Measurements from ENCODE around the gene PYCR2.

The PYCR2 gene

DNA sequence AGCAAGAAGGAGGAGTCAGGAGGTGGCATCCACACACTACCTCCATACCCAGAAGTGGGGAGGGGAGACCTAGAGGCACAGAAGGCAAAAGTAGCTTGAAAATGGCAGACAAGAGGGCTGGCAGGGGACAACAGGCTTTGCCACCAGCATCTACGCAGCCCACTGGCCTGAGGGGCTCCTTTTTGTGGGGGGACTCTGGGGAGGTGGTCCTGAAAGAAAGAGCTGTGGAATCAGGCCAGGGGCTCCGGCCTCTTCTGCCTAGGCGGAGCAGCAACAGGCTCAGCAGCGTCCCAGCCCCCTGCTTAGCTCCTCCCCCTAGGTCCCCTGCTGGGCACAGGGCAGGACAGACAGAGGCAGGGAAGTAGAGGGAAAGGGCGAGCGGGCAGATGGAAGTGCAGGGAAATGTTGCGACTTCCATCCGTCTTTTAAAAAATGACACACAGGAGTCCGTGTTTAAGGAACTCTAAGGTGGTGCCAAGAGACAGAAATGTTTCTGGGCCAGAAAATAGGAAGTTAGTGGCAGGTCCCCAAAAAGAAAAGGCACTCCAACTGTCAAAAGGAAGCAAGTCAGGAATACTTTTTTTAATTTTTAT lies 27.0 kb upstream of the PYCR2 start:
- H3K27ac ChIP-seq: no peak overlapping the region
- no peak for DNase-seq (ENCODE audit: low spot score)
- POLR2A ChIA-PET (ENCODE audit: low non-redundant PET): no interaction called here
- TF ChIP-seq, protein P1, sequence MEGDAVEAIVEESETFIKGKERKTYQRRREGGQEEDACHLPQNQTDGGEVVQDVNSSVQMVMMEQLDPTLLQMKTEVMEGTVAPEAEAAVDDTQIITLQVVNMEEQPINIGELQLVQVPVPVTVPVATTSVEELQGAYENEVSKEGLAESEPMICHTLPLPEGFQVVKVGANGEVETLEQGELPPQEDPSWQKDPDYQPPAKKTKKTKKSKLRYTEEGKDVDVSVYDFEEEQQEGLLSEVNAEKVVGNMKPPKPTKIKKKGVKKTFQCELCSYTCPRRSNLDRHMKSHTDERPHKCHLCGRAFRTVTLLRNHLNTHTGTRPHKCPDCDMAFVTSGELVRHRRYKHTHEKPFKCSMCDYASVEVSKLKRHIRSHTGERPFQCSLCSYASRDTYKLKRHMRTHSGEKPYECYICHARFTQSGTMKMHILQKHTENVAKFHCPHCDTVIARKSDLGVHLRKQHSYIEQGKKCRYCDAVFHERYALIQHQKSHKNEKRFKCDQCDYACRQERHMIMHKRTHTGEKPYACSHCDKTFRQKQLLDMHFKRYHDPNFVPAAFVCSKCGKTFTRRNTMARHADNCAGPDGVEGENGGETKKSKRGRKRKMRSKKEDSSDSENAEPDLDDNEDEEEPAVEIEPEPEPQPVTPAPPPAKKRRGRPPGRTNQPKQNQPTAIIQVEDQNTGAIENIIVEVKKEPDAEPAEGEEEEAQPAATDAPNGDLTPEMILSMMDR (conservative IDR thresholded peaks at IDR 0.05; ENCODE audit: low read depth): no peak
- CTCF ChIA-PET: interaction anchor here (0.9 to 1.5 kb wide), 2 partner anchors 36 to 68 kb away, joined by 3 read pairs; no protein-coding TSS in a partner anchor

DNA sequence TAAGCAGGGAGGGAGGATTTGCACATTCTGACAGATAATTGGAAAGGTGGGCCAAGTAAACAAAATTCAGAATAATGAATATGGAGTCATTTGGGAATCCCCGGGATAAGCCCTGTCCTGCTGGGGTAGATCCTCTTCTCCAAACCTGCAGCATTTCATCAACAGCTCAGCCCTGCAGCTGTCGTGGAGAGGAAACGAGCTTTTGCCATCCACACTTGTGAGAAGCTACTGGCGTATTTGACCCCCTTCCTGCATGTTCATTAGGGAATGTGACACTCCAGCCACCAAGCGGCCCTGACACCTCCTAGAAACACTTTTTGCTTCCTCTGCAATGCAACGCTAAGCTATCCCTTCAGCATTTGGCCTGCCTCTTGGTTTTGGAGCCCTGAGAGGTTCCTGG lies 25.0 kb upstream of the PYCR2 start:
- DNase-seq (ENCODE audit: low spot score): no peak
- no peak overlapping the region for H3K27ac ChIP-seq
- ChIA-PET CTCF (interaction anchor here (0.7 to 1.6 kb wide), 2 partner anchors 12 to 474 kb away, joined by 3 to 4 read pairs; no protein-coding TSS in a partner anchor), POLR2A (ENCODE audit: low non-redundant PET) (no interaction called here)
- TF ChIP-seq, protein P1 (conservative IDR thresholded peaks at IDR 0.05; ENCODE audit: low read depth): no peak

DNA sequence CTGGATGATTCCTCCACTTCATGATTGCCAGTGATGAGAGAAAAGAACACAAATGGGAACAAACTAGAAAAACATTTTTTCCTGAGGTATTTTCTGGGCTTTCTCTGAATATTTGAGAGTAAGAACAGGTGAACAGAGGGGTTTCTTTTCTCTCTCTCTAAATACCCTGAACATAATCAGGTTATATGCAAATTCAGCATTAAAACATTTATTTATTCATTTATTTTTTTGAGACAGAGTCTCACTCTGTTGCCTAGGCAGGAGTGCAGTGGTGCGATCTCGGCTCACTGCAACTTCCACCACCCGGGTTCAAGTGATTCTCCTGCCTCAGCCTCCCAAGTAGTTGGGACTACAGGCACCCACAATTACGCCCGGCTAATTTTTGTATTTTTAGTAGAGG lies 22.8 kb upstream of the PYCR2 start:
- no peak overlapping the region for H3K27ac ChIP-seq
- POLR2A ChIA-PET (ENCODE audit: low non-redundant PET): no interaction called here
- CTCF ChIA-PET: no interaction called here
- TF ChIP-seq, protein P1 (conservative IDR thresholded peaks at IDR 0.05; ENCODE audit: low read depth): no peak
- no peak for DNase-seq (ENCODE audit: low spot score)

DNA sequence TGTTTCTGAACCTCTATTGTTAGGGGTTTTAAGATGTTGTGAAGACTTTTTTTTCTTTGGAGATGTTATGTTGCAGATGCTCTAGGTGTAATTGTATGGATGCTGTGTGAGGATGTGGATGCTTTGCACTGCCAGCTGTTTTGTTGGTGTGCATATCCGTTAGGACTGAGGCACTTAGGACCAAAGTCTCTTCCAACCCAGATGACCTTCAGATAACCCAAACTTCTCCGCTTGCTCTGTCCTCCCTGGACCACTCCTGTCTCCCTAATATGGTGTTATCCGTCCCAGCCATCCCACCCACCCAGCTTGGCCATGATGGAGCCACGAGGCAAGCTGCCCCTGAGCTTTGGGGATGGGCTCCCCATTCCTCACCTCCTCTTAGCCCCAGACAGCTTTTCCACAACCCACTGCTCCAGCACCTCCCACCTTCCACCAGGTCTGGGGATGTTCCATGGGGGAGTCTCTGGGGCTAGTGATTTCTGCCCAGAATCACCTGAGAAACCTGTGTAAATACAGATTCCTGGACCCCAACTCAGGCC lies 22.1 kb upstream of the PYCR2 start:
- DNase-seq (ENCODE audit: low spot score): no peak
- ChIA-PET POLR2A (ENCODE audit: low non-redundant PET) (no interaction called here), CTCF (interaction anchor here (1.5 to 1.6 kb wide), 2 partner anchors 16 to 472 kb away, joined by 4 read pairs; no protein-coding TSS in a partner anchor)
- H3K27ac ChIP-seq: no peak overlapping the region
- TF ChIP-seq, protein P1 (conservative IDR thresholded peaks at IDR 0.05; ENCODE audit: low read depth): no peak

DNA sequence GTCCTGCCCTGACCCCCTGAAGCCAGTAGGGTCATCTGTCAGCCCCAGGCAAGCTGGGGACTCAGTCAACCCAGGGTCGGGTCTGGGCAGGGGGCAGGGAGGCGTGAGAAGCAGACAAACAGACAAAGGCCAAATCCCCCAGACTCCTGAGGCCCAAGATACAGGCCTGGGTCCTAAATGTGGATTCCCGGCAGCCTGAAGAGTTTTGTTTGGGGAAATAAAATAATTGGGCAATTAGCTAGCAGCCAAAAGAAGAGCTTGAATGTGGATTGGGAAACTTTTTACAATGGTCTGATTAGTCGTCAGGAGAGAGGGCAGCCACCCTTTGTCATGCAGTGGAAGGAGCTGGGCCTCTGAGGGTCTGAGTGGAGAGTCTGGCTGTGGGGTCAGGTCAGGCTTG lies 21.5 kb upstream of the PYCR2 start:
- TF ChIP-seq, protein P1 (conservative IDR thresholded peaks at IDR 0.05; ENCODE audit: low read depth): no peak
- H3K27ac ChIP-seq: no peak overlapping the region
- DNase-seq (ENCODE audit: low spot score): no peak
- ChIA-PET POLR2A (ENCODE audit: low non-redundant PET) (interaction anchor here (0.6 kb wide), 1 partner anchor 27 kb away, joined by 7 read pairs; no protein-coding TSS in a partner anchor), CTCF (interaction anchor here (0.6 to 1.6 kb wide), 6 partner anchors 16 to 471 kb away, joined by 3 to 5 read pairs (median 4); partner anchors contain the start of gene TMEM63A)

DNA sequence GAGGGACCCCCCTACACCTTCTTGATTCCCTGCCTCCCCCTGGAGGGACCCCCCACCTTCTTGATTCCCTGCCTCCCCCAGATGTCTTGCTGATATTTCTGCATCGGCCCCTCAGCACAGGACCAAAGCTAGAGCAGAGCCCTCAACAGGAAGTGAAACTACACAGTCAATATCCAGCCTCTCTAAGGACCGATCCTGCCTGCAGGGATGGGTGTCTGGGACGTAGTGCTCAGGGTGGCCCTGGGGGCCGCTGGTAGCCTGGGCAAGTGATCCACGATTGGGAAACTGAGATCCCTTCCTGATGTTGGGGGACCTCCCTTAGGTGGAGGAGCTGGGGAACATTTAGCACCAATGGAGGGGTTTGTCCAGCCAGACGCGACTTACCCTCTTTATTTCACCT lies 20.9 kb upstream of the PYCR2 start:
- POLR2A ChIA-PET (ENCODE audit: low non-redundant PET): interaction anchor here (0.6 to 1.0 kb wide), 2 partner anchors 23 to 27 kb away, joined by 3 to 7 read pairs; no protein-coding TSS in a partner anchor
- CTCF ChIA-PET: interaction anchor here (0.6 to 1.6 kb wide), 9 partner anchors 17 to 470 kb away, joined by 3 to 5 read pairs (median 4); partner anchors contain the start of gene TMEM63A
- TF ChIP-seq, protein P1 (conservative IDR thresholded peaks at IDR 0.05; ENCODE audit: low read depth): no peak
- DNase-seq (ENCODE audit: low spot score): no peak
- peak overlapping the region; percentile 50 for H3K27ac ChIP-seq
